Epithelial cell of prostate (primary cell): ENCODE data around the gene MSLN.
"Not testable (repeated sequence)": the region's sequence is repeated elsewhere in the genome, so short reads cannot be mapped to it uniquely, and the experiment has no call there.

Source experiments
- DNase-seq: peaks from one replicate; pipeline ENCODE4 v3.0.0-alpha.2; 2011; ENCODE audit warnings: low read depth, low spot score
- H3K27ac ChIP-seq: fragments of 450-650 bp; 2 replicates; pipeline ENCODE4 v1.5.1; 2017; ENCODE audit warnings: mild to moderate bottlenecking

Gene MSLN

DNA sequence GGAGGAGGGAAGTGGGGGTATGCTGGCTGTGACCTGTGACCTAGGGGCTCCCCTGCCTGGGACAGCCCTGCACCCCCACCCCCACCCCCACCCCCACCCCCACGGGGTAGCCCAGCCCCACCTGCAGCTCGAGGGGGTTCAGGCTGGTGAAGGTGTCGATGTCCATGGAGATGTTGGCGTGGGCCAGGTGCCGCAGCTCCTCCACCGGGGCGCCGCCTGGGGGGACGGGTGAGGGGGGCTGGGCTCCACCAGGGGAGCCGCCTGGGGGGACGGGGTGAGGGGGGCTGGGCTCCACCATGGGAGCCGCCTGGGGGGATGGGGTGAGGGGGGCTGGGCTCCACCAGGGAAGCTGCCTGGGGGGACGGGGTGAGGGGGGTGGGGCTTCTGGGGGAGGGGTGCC, 9.9 kb downstream of the MSLN start:
- DNase-seq, result no peak
- no peak overlapping the region for H3K27ac ChIP-seq

DNA sequence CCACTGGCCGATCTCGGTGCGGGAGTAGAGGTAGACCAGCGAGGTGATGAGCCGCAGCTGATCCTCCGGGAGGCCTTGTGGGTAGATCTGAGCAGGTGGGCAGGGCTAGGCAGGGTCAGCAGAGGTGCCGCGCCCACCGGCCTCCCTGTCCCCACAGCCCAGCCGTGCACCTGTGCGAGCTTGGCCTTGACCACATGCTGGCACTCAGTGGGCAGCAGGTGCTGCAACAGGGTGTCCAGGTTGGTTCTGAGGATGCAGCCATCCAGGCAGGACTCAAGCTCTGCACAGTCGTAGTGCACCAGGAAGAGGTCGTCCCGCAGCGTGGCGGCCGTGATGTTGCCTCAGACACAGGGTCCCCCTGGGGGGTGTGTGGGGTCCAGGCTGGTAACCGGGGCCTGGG, 12.4 kb downstream of the MSLN start:
- no peak for DNase-seq
- H3K27ac ChIP-seq, result no peak overlapping the region

DNA sequence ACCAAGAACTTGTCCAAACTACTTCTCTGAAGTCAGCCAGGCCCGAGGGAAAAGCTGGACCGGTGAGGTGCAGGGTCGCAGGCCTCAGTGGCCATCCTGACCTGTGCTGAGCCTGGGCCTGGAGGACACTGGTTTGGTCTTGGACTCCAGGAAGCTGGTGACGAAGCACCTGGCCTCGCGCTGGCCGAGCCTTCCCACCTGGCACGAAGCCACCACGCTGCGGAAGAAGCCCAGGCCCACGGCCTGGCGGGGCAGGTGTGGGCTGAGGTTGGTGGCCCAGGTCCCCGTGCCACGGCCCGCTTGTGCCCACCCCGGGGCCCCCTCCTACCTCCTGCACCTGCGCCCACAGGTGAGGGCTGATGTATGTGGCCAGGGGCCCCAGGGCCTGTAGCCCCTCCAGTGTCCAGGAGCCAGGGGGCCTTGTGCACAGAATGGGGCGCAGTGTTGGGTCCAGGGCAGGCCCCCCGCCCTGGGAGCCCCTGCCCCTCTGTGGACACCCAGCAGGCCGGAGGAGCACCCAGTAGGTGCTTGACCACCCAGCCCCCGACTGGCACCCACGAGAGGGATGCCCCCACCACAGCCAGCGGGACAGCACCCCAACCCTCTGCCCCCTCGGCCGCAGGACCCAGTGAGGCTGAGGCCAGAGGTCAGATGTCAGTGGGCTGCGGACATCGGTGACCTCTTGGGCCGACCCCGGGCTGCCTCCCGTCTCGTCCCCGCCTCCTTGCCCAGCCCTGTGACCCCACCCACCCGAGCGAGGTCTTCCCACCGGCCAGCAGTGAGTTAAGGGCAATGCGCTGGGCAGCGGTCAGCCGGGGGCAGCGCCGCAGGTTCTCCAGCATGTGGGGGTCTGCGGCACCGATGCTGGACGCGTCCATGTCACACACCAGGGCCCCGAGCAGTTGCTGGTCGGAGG, 13.8 kb downstream of the MSLN start:
- DNase-seq, result no peak
- no peak overlapping the region for H3K27ac ChIP-seq

DNA sequence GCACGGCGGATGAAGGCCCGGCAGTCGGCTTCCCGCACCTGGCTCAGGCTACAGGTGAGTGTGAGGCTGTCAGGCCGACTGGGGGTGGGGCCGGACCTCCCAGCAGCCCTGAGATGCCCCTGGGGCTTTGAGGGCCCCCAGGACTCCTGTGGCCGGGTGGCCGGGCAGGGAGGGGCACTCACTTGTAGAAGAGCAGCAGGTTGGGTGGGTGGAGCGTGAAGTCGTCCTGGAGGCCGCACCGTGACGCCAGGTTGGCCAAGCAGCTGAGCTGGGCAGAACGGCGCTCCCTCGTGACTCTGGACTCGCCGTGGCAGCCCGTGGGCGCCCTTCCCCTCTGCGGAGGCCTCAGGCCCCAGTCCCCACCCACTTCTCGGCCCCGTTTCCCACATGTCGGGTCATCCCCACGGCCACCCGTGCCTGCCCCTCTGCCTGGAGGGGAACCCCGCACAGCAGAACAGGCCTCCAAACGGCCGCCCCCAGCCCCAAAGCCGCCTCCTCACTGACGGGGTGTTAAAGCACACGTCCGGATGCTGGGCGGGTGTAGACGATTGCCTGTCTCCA, 14.8 kb downstream of the MSLN start:
- DNase-seq, result no peak
- no peak overlapping the region for H3K27ac ChIP-seq

DNA sequence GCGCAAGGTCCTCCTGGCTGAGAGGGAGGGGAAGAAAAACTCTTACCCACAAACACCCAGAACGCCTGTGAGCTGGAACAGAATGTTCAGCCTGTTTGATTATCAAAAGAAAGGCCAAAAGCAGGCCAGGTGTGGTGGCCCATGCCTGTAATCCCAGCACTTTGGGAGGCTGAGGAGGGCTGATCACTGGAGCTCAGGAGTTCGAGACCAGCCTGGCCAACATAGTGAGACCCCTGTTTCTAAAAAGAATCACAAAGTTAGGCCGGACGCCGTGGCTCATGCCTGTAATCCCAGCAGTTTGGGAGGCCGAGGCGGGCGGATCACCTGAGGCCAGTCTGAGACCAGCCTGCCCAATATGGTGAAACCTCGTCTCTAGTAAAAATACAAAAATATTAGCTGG, 15.8 kb downstream of the MSLN start:
- DNase-seq, H3K27ac ChIP-seq: not testable (repeated sequence)

DNA sequence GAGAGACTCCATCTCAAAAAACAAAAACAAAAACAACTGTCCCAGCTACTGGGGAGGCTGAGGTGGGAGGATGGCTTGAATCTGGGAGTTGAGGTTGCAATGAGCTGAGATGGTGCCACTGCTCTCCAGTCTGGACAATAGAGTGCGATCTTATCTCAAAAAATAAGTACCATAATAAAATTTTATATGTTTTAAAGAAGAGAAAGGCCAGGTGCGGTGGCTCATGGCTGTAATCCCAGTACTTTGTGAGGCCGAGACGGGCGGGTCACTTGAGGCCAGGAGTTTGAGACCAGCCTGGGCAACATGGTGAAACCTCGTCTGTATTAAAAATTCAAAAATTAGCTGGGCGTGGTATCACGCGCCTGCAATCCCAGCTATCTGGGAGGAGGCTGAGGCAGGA, 16.3 kb downstream of the MSLN start:
- H3K27ac ChIP-seq, result no peak overlapping the region
- DNase-seq, result no peak

DNA sequence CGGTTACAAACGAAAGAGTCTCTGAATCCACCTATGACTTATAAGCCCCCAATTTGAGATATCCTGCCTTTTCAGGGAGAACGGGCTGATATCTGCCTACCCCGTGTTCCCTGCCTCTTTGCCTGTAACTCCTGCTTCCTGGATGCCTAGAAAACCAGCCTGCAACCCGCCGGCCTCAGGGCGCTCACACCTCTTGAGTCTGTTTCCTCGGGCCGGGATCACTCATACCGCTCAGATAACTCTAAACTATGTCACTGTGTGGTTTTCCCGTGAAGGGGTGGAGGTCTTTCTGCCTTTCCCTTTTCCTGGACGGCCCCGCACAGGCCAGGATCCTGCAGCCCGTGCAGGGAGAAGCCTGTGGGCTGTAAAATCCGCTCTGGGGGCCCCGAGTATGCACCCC, 17.3 kb downstream of the MSLN start:
- DNase-seq, result no peak
- no peak overlapping the region for H3K27ac ChIP-seq

DNA sequence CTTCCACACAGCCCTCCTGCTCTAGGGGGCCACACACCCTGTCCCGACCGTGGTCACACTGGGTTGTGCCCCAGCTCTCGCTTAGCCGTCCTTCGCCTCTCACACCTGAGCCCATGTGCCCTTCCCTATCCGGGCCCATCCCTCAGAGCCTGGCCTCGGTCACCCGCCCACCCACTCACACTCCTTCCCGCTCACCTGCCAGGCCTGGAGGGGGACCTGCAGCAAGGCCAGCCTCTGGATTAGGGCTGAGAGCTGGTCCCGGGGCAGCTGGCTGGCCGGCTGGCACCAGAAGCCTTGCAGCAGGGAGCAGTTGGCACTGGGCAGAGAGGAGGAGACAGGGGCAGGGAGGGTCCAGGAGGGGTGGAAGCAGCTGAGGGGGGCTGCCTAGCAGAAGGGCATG, 17.9 kb downstream of the MSLN start:
- DNase-seq, result no peak
- no peak overlapping the region for H3K27ac ChIP-seq

DNA sequence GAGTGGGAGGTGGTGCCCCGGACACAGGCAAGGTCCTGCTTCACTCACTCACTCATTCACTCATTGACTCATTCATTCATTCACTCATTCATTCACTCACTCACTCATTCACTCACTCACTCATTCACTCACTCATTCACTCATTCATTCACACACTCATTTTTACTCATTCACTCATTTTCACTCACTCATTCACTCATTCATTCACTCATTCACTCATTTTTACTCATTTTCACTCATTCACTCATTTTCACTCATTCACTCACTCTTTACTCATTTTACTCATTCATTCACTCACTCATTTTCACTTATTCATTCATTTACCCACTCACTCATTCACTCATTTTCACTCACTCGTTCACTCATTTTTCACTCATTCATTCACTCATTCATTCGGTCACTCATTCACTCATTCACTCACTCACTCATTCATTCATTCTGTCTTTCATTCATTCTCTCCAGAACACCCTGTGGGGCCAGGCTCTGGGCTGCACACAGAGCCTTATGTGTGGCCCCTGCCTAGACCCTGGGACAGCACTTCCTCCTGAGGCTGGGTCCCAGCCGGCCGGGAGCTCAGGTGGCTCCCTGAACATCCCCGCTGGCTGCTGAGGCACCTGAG, 18.5 kb downstream of the MSLN start:
- H3K27ac ChIP-seq, result no peak overlapping the region
- DNase-seq, result no peak

DNA sequence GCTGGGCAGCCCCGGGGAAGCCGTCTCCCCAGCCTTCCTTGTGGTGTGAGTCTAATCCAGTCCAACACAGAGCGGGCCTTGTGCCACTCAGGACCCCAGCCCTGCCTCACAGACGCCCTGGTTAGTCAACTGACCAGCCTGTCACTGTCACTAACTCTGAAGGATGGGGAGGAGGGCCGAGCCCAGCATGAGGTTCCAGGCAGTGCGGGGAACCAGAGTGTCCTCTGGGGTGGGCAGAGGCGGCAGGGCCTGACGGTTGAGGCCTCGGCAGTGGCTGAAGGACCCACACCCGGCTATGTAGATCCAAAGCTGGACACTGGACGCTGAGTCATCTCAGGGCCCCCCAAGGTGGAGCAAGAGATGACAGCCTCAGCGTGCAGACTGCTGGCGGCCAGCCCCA, 19.0 kb downstream of the MSLN start:
- DNase-seq, result no peak
- no peak overlapping the region for H3K27ac ChIP-seq

DNA sequence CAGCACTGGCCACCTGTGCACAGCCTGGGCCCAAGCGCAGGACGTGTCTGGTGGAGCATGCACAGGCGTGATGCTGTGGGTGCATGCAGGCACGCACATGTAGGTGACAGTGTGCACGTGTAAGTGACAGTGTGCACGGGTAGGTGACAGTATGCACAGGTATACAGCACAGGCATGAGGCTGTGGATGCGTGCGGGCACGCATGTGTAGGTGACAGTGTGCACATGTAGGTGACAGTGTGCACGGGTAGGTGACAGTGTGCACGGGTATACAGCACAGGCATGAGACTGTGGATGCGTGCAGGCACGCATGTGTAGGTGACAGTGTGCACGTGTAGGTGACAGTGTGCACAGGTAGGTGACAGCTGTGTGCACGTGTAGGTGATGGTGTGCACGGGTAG, 19.8 kb downstream of the MSLN start:
- DNase-seq, result no peak
- no peak overlapping the region for H3K27ac ChIP-seq

DNA sequence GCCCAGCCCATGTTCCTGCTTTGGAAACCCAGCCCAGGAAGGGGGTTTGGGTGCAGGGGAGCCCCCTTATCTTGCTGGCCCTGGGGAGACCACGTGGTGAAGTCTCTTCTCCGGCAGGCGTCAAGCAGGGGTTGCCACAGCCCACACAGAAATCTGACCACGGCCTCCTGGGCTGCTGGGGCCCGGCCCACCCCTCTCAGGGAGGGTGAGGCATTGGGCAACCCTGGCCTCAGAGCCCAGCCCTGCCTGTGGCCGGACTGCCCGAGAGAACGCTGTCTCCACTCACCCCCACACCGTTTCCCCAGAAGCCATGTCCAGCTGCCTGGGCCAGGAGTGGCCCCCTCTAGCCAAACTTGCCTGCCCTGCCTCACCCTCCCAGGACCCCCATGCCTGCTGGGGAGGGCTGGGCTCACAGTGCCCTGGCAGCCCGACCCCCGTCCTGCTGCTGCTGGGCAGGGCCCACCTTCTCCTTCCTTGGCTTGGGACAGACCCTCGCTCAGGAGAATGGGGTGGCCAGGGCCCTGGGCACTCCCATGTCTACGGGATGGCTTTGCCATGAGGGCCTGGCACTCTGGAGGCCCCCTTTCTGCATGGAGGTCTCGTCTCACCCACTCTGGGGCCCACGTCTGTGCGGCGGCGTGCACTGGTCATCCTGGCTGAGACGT, 20.9 kb downstream of the MSLN start:
- no peak overlapping the region for H3K27ac ChIP-seq
- DNase-seq, result no peak

DNA sequence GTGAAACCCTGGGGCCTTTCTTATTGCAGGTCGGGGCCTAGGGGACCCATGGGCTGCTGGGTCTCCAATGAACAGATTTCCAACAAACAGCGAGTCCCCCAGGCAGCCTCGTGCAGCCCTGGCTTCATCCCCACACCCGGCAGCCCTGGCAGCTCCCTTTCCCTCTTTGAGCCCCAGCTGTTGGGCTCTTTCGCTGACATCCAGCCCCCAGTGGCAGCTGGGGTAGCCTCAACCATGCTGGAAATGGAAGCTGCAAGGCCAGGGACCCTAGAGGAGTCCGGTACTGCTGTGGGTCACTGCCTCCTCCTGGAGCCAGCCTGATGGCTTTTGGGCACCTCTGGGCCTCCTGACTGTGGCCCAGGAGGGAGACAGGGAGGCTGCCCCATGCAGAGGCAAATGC, 21.7 kb downstream of the MSLN start:
- no peak overlapping the region for H3K27ac ChIP-seq
- DNase-seq, result no peak

DNA sequence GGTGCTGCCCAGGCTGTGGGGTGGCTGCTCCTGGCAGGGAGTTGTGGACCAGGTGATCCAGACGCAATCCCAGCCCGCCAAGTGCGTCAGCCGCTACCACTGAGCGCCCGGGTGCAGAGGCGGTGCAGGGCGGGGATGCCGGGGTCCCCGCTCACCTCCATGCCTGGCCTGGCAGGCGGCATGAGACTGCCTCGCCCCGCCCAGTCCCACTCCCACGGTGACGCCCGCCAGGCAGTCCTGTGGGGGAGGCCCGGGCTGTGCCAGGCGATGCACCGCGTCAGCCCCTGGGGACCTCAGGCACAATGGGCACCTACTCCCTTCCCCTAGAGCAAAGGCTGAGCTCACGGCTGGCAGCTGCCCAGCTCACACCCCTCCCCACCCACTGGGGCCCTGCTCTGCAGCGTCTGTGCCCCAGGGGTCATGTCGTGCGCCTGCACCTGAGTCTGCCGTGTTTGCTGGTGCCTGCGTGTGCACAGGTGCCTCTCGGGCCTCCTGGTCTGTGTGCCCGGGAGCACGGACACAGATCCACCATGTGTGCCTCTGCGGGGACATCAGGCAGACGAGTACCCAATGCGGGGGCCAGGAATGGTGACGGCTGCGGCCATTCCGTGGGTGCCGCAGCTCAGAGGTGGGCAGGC, 22.4 kb downstream of the MSLN start:
- no peak for DNase-seq
- no peak overlapping the region for H3K27ac ChIP-seq

DNA sequence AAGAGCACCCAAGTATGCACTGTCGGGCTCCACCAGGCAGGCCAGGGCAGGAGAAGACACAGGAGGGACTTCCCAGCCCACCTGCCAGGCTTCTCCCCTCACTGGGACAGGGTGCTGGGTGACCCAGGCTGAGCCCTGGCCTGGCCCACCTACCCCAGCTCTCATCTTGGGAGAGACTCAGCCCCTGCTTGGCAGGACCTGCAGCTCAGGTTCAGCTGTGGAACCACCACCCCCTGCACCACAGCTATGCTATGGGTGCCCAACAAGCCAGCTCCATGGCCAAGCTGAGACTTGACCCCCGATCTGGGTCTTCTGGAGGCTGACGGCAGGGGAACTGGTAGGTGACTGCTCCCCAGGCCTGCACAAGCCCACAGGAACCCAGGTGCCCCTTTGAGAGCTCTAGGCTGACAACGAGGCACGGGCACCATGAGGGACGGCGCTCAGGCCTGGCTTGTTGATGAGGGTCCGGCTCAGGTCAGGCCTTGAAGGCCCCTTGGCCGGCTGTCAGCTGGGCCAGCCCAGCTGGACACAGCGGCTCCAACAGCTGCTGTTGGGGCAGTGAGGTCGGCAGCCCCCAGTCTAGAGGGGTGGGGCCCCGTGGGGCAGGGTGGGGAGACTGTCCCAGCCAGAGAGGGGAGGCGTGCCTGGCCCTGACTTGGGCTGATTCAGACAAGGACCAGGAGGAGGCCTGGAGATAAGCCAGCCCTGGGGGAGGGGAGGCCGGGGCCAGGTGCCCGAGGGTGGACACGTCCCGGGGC, 23.0 kb downstream of the MSLN start:
- no peak for DNase-seq
- no peak overlapping the region for H3K27ac ChIP-seq

DNA sequence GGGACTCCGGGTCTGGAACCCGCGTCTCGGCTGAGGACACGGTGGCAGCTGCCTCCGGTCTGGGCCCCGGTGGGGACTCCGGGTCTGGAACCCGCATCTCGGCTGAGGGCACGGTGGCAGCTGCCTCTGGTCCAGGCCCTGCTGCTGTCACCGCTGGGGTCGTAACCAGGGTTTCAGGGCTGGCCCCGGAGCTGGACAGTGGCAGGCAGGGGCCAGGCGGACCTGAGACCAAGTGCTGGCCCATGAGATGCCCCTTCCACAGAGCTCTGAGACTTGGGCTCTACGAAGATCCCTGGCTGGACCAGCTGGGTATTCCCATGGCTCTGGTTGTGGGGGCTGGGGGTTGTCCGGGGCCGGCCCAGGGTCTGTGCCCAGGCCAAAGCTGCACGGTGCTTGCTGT, 23.9 kb downstream of the MSLN start:
- H3K27ac ChIP-seq, result no peak overlapping the region
- DNase-seq, result no peak

DNA sequence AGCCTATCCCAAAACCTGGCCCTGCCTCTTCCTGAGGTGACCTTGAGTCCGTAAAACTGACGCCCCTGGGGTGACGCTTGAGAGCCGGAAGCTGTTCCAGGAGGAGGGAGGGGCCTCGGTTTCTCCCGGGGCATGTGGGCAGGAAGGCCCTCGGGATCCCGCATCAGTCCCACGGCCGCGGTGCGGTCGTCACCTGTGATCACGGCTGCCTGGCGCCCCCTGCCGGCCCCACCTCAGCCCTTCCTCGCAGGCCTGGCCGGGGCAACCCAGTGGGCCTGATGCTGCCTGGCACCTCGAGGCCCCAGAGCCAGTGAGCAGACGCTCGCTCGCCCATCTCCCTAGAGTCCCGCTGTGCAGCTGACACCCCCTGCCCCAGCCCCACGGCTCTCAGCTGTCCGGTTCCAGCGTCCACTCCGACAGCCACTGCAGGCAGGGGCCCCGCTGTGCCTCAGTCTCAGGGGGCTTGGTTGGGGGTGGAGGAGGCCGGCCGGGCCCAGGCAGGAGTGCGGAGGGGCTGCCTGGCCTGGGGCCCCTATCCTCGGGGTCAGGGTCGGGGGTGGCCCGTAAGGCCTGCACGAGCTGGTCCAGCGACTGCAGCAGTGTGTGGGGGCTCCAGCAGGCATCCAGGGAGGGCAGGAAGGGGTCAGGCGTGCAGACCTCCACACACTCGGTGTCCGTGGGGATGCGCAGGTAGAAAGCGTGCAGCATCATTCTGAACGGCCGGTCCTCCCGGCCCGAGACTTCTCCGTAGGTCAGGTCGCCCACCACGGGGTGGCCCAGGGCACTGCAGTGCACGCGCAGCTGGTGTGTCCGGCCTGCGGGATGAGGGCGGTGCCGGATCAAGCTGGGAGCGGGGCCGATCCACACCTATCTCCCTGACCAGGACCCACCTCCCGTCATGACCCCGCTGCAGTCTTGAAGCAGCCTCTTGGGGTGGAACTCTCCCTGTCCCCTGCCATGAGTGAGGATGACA, 25.3 kb downstream of the MSLN start:
- no peak overlapping the region for H3K27ac ChIP-seq
- no peak for DNase-seq

DNA sequence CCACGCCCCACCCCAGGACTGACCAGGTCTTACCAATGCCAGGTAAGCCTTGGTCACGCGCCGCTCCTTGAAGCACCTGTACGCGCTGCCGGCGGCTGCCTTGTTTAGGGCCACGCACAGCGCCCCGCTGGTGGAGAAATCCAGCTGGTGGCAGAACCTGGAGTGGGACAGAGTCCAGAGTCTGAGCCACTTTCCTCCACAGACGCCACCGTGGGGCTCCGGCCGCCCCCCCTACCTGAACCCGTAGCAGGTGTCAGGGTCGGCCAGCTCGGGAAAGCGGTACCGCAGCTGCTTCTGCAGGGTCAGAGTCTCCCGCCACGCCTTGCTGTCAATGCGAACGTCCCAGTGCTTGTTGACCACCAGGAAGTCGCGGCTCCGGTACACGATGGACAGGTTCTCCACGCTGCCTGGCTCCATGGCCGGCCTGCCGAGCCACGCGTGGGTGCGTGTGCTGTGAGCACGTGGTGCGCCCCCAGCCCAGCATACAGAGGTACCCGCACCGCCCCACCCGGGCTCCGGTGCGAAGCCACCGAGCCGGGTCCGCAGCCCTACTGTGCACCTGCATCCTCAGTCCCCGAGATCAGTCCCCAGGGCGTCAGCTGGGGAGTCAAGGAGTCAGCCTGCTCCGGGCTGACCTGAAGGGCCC, 26.9 kb downstream of the MSLN start:
- no peak overlapping the region for H3K27ac ChIP-seq
- no peak for DNase-seq
